ENCODE measurements around the gene CCL27. TPM values are rescaled to one million over a fixed set of nuclear protein-coding genes. Genes with fewer than 3 reads are reported as not detected.

The CCL27 gene
- not detected in 2 replicates for total RNA-seq (2022)
- Bru-seq, nascent RNA = not detected
- not detected for BruChase-seq, experiment 1, labeled RNA remaining after a 2-hour chase
- BruChase-seq, experiment 2, labeled RNA remaining after a 6-hour chase = not detected
- long read RNA-seq = 0 reads

- Mint-ChIP-seq H3K27me3 (ENCODE audit: insufficient read depth, unreplicated experiment) (no peaks in the 10 kb centered on the region), H3K36me3 (ENCODE audit: insufficient read depth, unreplicated experiment) (no peaks in the 10 kb centered on the region), H3K4me1 (ENCODE audit: low read depth, unreplicated experiment) (peaks cover 28% of the 10 kb centered on the region), H3K4me3 (ENCODE audit: unreplicated experiment) (no peak within 1 kb of the TSS), H3K9me3 (ENCODE audit: unreplicated experiment) (no peaks in the 10 kb centered on the region), H3K27ac (ENCODE audit: unreplicated experiment) (peak within 1 kb of the TSS; percentile 56)
- no TSS peak for BruUV-seq (replicated peaks)
- H3K36me3 ChIP-seq (ENCODE audit: control insufficient read depth, insufficient read depth, low read length) = no peaks in the 10 kb centered on the region
- H3K27me3 ChIP-seq (replicated peaks; ENCODE audit: control insufficient read depth, insufficient read depth, low read length) = no peaks in the 10 kb centered on the region
- intact Hi-C loops (cut with micrococcal nuclease; ENCODE audit: unreplicated experiment) = no loop called here
- no peaks in the 10 kb centered on the region for H3K9me3 ChIP-seq
- H3K4me3 ChIP-seq (ENCODE audit: low read depth, low read length) = no peak within 1 kb of the TSS
- POLR2A ChIA-PET = interaction anchor here (0.5 kb wide), 1 partner anchor 190 kb away, joined by 3 read pairs; no protein-coding TSS in a partner anchor
- H3K4me1 ChIP-seq = peaks cover 15% of the 10 kb centered on the region
- CTCF ChIA-PET = interaction anchor here (0.7 kb wide), 1 partner anchor 460 kb away, joined by 3 read pairs; no protein-coding TSS in a partner anchor
- no peak for TF ChIP-seq CTCF (IDR thresholded peaks at IDR 0.05; ENCODE audit: insufficient read depth in 1 of 2, low read depth in 1 of 2, low read length in 1 of 2, severe bottlenecking in 1 of 2, unreplicated experiment in 1 of 2)
- DNase-seq = no peak
Measured at GRCh38 chr9:34662526-34663302, at the start of gene CCL27. TSS of gene CCL27 (minus strand) at chr9:34662657. CDS start at chr9:34662633, 24 bp downstream.

GRCh38 chr9:34712140-34712539, 49.7 kb upstream of the CCL27 start:
- Histone ChIP-seq H3K4me1 (no peaks in the 10 kb centered on the region), H3K9me3 (no peaks in the 10 kb centered on the region), H3K27me3 (replicated peaks; ENCODE audit: control insufficient read depth, insufficient read depth, low read length) (no peaks in the 10 kb centered on the region; the same call in 1 of the 2 replicates), H3K36me3 (ENCODE audit: control insufficient read depth, insufficient read depth, low read length) (no peaks in the 10 kb centered on the region), H3K4me3 (ENCODE audit: low read depth, low read length) (no peak overlapping the region)
- Mint-ChIP-seq H3K27me3 (ENCODE audit: insufficient read depth, unreplicated experiment) (peaks cover 20% of the 10 kb centered on the region), H3K4me1 (ENCODE audit: low read depth, unreplicated experiment) (no peaks in the 10 kb centered on the region), H3K9me3 (ENCODE audit: unreplicated experiment) (no peaks in the 10 kb centered on the region), H3K36me3 (ENCODE audit: insufficient read depth, unreplicated experiment) (no peaks in the 10 kb centered on the region), H3K4me3 (ENCODE audit: unreplicated experiment) (no peak overlapping the region), H3K27ac (ENCODE audit: unreplicated experiment) (no peak overlapping the region)
- POLR2A ChIA-PET = no interaction called here
- no peak for DNase-seq
- BruUV-seq (replicated peaks) = no TSS peak
- intact Hi-C loops (cut with micrococcal nuclease; ENCODE audit: unreplicated experiment) = no loop called here
- CTCF ChIA-PET = no interaction called here
- no peak for TF ChIP-seq CTCF (IDR thresholded peaks at IDR 0.05; ENCODE audit: insufficient read depth in 1 of 2, low read depth in 1 of 2, low read length in 1 of 2, severe bottlenecking in 1 of 2, unreplicated experiment in 1 of 2)

GRCh38 chr9:34710023-34710422, 47.6 kb upstream of the CCL27 start, which contains the start of gene CCL21:
TSS of gene CCL21 (minus strand) at chr9:34710136. CDS start at chr9:34710066, 70 bp downstream.
- Histone ChIP-seq H3K27me3 (replicated peaks; ENCODE audit: control insufficient read depth, insufficient read depth, low read length) (no peaks in the 10 kb centered on the region; the same call in 1 of the 2 replicates), H3K4me1 (no peaks in the 10 kb centered on the region), H3K9me3 (no peaks in the 10 kb centered on the region), H3K4me3 (ENCODE audit: low read depth, low read length) (no peak within 1 kb of the TSS), H3K36me3 (ENCODE audit: control insufficient read depth, insufficient read depth, low read length) (no peaks in the 10 kb centered on the region)
- DNase-seq = no peak
- BruUV-seq (replicated peaks) = no TSS peak
- Mint-ChIP-seq H3K27ac (ENCODE audit: unreplicated experiment) (no peak within 1 kb of the TSS), H3K4me3 (ENCODE audit: unreplicated experiment) (no peak within 1 kb of the TSS), H3K27me3 (ENCODE audit: insufficient read depth, unreplicated experiment) (peaks cover 20% of the 10 kb centered on the region), H3K36me3 (ENCODE audit: insufficient read depth, unreplicated experiment) (no peaks in the 10 kb centered on the region), H3K4me1 (ENCODE audit: low read depth, unreplicated experiment) (no peaks in the 10 kb centered on the region), H3K9me3 (ENCODE audit: unreplicated experiment) (no peaks in the 10 kb centered on the region)
- no peak for TF ChIP-seq CTCF (IDR thresholded peaks at IDR 0.05; ENCODE audit: insufficient read depth in 1 of 2, low read depth in 1 of 2, low read length in 1 of 2, severe bottlenecking in 1 of 2, unreplicated experiment in 1 of 2)
- ChIA-PET POLR2A (no interaction called here), CTCF (interaction anchor here (0.7 kb wide), 2 partner anchors 70 to 356 kb away, joined by 4 to 8 read pairs; no protein-coding TSS in a partner anchor)
- intact Hi-C loops (cut with micrococcal nuclease; ENCODE audit: unreplicated experiment) = no loop called here

All from Caco-2 (cell line).